HepG2 (cell line): ENCODE measurements around the gene HID1. TPM values are rescaled to one million over a fixed set of nuclear protein-coding genes. Genes with fewer than 3 reads are reported as not detected.
A peak's percentile ranks its signal among the peaks of the same experiment; 100 is the strongest.

ENCODE experiments used
- ATAC-seq: fragments of 200-7000 bp; cut with Tn5 transposase; 3 replicates; pipeline ENCODE4 v1.9.1; 2020; ENCODE audit warnings: mild to moderate bottlenecking, moderate library complexity
- BruUV-seq: library from RNA; stranded (reverse); fragments of 400-500 nt; replicated peaks from 2 replicates; lab custom pipeline; 2021; lab: Mats Ljungman, UMichigan
- CTCF ChIA-PET: fragments of 300-600 bp; formaldehyde crosslinking; extraction: SDS; loops from one replicate; lab custom pipeline; 2021; ENCODE audit warnings: low total read pairs, inconsistent platforms, low intra/inter-chr PET ratio; lab: Yijun Ruan, JAX
- POLR2A ChIA-PET: fragments of 350-600 bp; sonication (Branson Sonifier 250); formaldehyde crosslinking; loops from one replicate; lab custom pipeline; 2020; ENCODE audit warnings: antibody characterized with exemption, inconsistent platforms; lab: Yijun Ruan, JAX
- DNase-seq: peaks from one replicate; pipeline ENCODE4 v3.0.0-alpha.2; 2015; ENCODE audit warnings: low spot score
- FAIRE-seq: peaks from 3 replicates; lab custom pipeline; 2011; peaks lifted over from hg19 to GRCh38; lab: Jason Lieb, UNC
- H2AFZ ChIP-seq: one replicate; pipeline ENCODE4 v1.6.1; 2011; ENCODE audit warnings: low read length, inconsistent platforms
- H3K27ac ChIP-seq: fragments of 300-600 bp; 3 replicates; pipeline ENCODE4 v1.8.0; 2011; ENCODE audit warnings: mixed run types, mild to moderate bottlenecking, mixed read lengths, low read length, inconsistent platforms; ENCODE audit not compliant: insufficient read depth; ENCODE audit errors: extremely low read length
- H3K27me3 ChIP-seq, 2 experiments: fragments of 200-600 bp in 1 of 2; 2 replicates in 1 of 2; 3 replicates in 1 of 2; pipeline versions ENCODE4 v1.6.0 to v1.8.0; 2011; ENCODE audit warnings: low read length in 2 of 2, mild to moderate bottlenecking in 2 of 2, moderate library complexity in 2 of 2, inconsistent platforms in 1 of 2; ENCODE audit not compliant: insufficient read depth in 2 of 2, control insufficient read depth in 1 of 2
- H3K36me3 ChIP-seq, 2 experiments: fragments of 200-600 bp in 1 of 2; replicated peaks in 1 of 2; 2 replicates in 1 of 2; 3 replicates in 1 of 2; pipeline versions ENCODE4 v1.5.1 to v1.8.0; 2011; ENCODE audit warnings: low read length in 2 of 2, inconsistent platforms in 1 of 2; ENCODE audit not compliant: insufficient read depth in 2 of 2, control insufficient read depth in 1 of 2
- H3K4me1 ChIP-seq: 2 replicates; pipeline ENCODE4 v1.5.1; 2012; ENCODE audit warnings: low read length, inconsistent platforms; ENCODE audit not compliant: insufficient read depth
- H3K4me2 ChIP-seq: 2 replicates; pipeline ENCODE4 v1.6.0; 2011; ENCODE audit warnings: low read depth, low read length, inconsistent platforms
- H3K4me3 ChIP-seq, 3 experiments: fragments of 200-600 bp in 1 of 3; sonication (generic), shearing (Covaris generic) in 1 of 3; replicated peaks in 1 of 3; 2 replicates each; pipeline ENCODE4 v1.5.1; 2011 to 2016; ENCODE audit warnings: low read length in 3 of 3, inconsistent platforms in 2 of 3, low read depth in 2 of 3, mild to moderate bottlenecking in 2 of 3, control low read depth in 1 of 3, mixed read lengths in 1 of 3; ENCODE audit not compliant: insufficient read depth in 1 of 3
- H3K79me2 ChIP-seq: one replicate; pipeline ENCODE4 v1.6.1; 2011; ENCODE audit warnings: low read length, inconsistent platforms; ENCODE audit not compliant: insufficient read depth
- H3K9ac ChIP-seq: 2 replicates; pipeline ENCODE4 v1.6.0; 2011; ENCODE audit warnings: mild to moderate bottlenecking, low read depth, low read length, inconsistent platforms; ENCODE audit not compliant: insufficient read depth
- H3K9me3 ChIP-seq: 2 replicates; pipeline ENCODE4 v1.5.1; 2012; ENCODE audit warnings: mild to moderate bottlenecking, low read length
- H4K20me1 ChIP-seq: 2 replicates; pipeline ENCODE4 v1.6.0; 2011; ENCODE audit warnings: inconsistent platforms, mild to moderate bottlenecking, low read length, moderate library complexity; ENCODE audit not compliant: insufficient read depth
- FIP1L1 ChIP-seq: fragments of 200-400 bp; formaldehyde crosslinking; IDR thresholded peaks from 2 replicates; pipeline ENCODE4 v1.6.1; 2018; ENCODE audit warnings: low read depth, mild to moderate bottlenecking, low read length, moderate library complexity, borderline replicate concordance; ENCODE audit not compliant: insufficient read depth
- GLI4 ChIP-seq: sonication (generic); formaldehyde crosslinking; IDR thresholded peaks from 2 replicates; pipeline ENCODE4 v1.5.1; 2020; ENCODE audit warnings: missing genetic modification reagents, mild to moderate bottlenecking, moderate library complexity, borderline replicate concordance
- HNF4A ChIP-seq: sonication (generic); formaldehyde crosslinking; IDR thresholded peaks from 2 replicates; pipeline ENCODE4 v1.4.0; 2020; ENCODE audit warnings: missing genetic modification reagents
- HNRNPLL ChIP-seq: fragments of 200-400 bp; formaldehyde crosslinking; IDR thresholded peaks from 2 replicates; pipeline ENCODE4 v1.6.1; 2017; ENCODE audit warnings: mild to moderate bottlenecking, low read depth, low read length; ENCODE audit not compliant: poor library complexity, severe bottlenecking
- KAT8 ChIP-seq: IDR thresholded peaks from 2 replicates; pipeline ENCODE4 v1.6.1; 2016; ENCODE audit warnings: missing genetic modification reagents, missing compliant biosample characterization
- MIXL1 ChIP-seq: IDR thresholded peaks from 2 replicates; pipeline ENCODE4 v1.6.1; 2016
- RAD21 ChIP-seq: fragments of 450-650 bp; formaldehyde crosslinking; IDR thresholded peaks from 2 replicates; pipeline ENCODE4 v1.5.0; 2020; ENCODE audit warnings: mild to moderate bottlenecking
- ZBTB38 ChIP-seq: sonication (generic); formaldehyde crosslinking; IDR thresholded peaks from 2 replicates; pipeline ENCODE4 v1.5.1; 2020; ENCODE audit warnings: mild to moderate bottlenecking, missing genetic modification reagents
- ZBTB42 ChIP-seq: sonication (generic); formaldehyde crosslinking; IDR thresholded peaks from 2 replicates; pipeline ENCODE4 v1.5.0; 2020; ENCODE audit warnings: mild to moderate bottlenecking, missing genetic modification reagents
- ZBTB8A ChIP-seq: sonication (generic); formaldehyde crosslinking; IDR thresholded peaks from 2 replicates; pipeline ENCODE4 v1.4.0; 2020; ENCODE audit warnings: mild to moderate bottlenecking, low read depth, missing genetic modification reagents, borderline replicate concordance
- ZNF749 ChIP-seq: sonication (generic); formaldehyde crosslinking; IDR thresholded peaks from 2 replicates; pipeline ENCODE4 v1.8.0; 2022; ENCODE audit warnings: mild to moderate bottlenecking, missing genetic modification reagents, moderate library complexity, borderline replicate concordance
- WGBS: methylation state at CpG from one replicate; pipeline ENCODE4 v1.1.6; 2017; ENCODE audit warnings: low lambda C conversion rate; 5-methylcytosine and 5-hydroxymethylcytosine counted together
- in situ Hi-C: cut with HindIII; loops from 2 replicates; pipeline ENCODE4 v1.10.0; 2017; ENCODE audit warnings: low pct_unique_long_range_greater_than_20kb; ENCODE audit not compliant: extremely low pct_ligation_motif_present
- intact Hi-C: fragments of 100-400 bp; cut with micrococcal nuclease; formaldehyde crosslinking; loops from one replicate; pipeline ENCODE4 v1.10.0; 2022; ENCODE audit not compliant: unreplicated experiment
- polyA plus RNA-seq, 8 experiments: library from polyadenylated mRNA; depleted of rRNA in 3 of 8; stranded (reverse) in 7 of 8; unstranded in 1 of 8; fragments of >200 nt; fragmentation: Illumina TruSeq in 4 of 8; extraction: Trizol in 4 of 8; gene quantifications; 2 replicates each; pipeline versions ENCODE4 v1.2.1 to v1.2.3, GENCODE V29; 2011 to 2016; ENCODE audit warnings: low read depth in 4 of 8, missing spikeins in 1 of 8, mixed read lengths in 1 of 8; ENCODE audit not compliant: insufficient read depth in 1 of 8
- total RNA-seq, 5 experiments: library from RNA; depleted of rRNA; stranded (reverse); fragments of >200 nt; fragmentation: Illumina TruSeq; extraction: Trizol; gene quantifications; 2 replicates each; pipeline ENCODE4 v1.2.3, GENCODE V29; 2016; ENCODE audit warnings: low read depth in 1 of 5
- TF ChIP-seq, protein P1 (sequence below): sonication (generic); formaldehyde crosslinking; IDR thresholded peaks from 2 replicates; pipeline ENCODE4 v1.4.0; 2020; ENCODE audit warnings: mild to moderate bottlenecking, missing genetic modification reagents
- TF ChIP-seq, protein P2 (sequence below): sonication (generic); formaldehyde crosslinking; IDR thresholded peaks from 2 replicates; pipeline ENCODE4 v1.4.0; 2020; ENCODE audit warnings: missing genetic modification reagents
- TF ChIP-seq, protein P3 (sequence below): sonication (generic); formaldehyde crosslinking; IDR thresholded peaks from 2 replicates; pipeline ENCODE4 v1.5.1; 2020; ENCODE audit warnings: missing genetic modification reagents, mild to moderate bottlenecking, borderline replicate concordance

HID1 gene
- total and polyA plus RNA-seq, 2 of the 13 experiments (the other 11 are each of a cell fraction or from before 2014, with no cell fraction given), result 2.1 to 10.6 TPM

DNA sequence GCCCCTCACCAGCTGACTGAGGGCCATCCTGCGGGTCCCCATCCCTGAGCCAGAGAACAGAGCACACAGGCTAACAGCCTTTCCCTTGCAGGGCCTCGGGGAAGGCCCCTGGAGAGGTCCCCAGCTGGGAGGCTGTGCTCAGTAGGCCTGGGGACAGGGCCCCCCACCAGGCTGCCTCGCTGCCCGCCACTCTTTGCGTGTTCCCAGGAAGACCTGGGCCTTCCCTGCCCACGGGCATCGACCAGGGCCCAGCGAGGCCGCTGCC is 785 bp downstream of the HID1 start:
- Histone ChIP-seq H2AFZ (no peak overlapping the region), H3K4me1 (peaks cover 54% of the 10 kb centered on the region), H3K36me3 (no peaks in the 10 kb centered on the region), H3K4me2 (peak overlapping the region; percentile 87), H3K79me2 (no peaks in the 10 kb centered on the region), H4K20me1 (no peaks in the 10 kb centered on the region), H3K27me3 (peaks cover 5 to 49% of the 10 kb centered on the region in 2 experiments; a peak in 4 of 5 replicates), H3K27ac (no peak overlapping the region), H3K4me3 (peak overlapping the region; percentile 67 to 83 (median 70)), H3K9me3 (no peaks in the 10 kb centered on the region), H3K9ac (peak overlapping the region; percentile 20; the same call in 1 of the 2 replicates)
- BruUV-seq, result no TSS peak
- DNase-seq (no peak), FAIRE-seq (no peak), ATAC-seq (peak; percentile 59)
- POLR2A ChIA-PET, result interaction anchor here (0.7 to 4.7 kb wide), 14 partner anchors 10 to 540 kb away, joined by 3 to 65 read pairs (median 9); partner anchors contain the start of genes ATP5PD, CDR2L, FDXR and KCTD2
- in situ Hi-C loops (no loop called here), intact Hi-C loops (no loop called here)
- CTCF ChIA-PET, result no interaction called here
- WGBS, result 0% methylated on average over 3 of the region's 9 CpGs
- TF ChIP-seq MIXL1 (CRISPR knock-in tag) (no peak), GLI4 (CRISPR knock-in tag) (no peak), ZBTB38 (CRISPR knock-in tag) (0 out of 2 replicates have a peak, but pooled peaks have one; percentile 24), FIP1L1 (no peak), ZBTB42 (no peak), ZBTB8A (no peak), RAD21 (CRISPR knock-in tag) (no peak), ZNF749 (CRISPR knock-in tag) (0 out of 2 replicates have a peak, but pooled peaks have one; percentile 51), HNRNPLL (no peak), KAT8 (CRISPR knock-in tag) (no peak), HNF4A (no peak)
- TF ChIP-seq, protein P1, sequence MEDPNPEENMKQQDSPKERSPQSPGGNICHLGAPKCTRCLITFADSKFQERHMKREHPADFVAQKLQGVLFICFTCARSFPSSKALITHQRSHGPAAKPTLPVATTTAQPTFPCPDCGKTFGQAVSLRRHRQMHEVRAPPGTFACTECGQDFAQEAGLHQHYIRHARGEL (CRISPR knock-in tag), result no peak
- TF ChIP-seq, protein P2, sequence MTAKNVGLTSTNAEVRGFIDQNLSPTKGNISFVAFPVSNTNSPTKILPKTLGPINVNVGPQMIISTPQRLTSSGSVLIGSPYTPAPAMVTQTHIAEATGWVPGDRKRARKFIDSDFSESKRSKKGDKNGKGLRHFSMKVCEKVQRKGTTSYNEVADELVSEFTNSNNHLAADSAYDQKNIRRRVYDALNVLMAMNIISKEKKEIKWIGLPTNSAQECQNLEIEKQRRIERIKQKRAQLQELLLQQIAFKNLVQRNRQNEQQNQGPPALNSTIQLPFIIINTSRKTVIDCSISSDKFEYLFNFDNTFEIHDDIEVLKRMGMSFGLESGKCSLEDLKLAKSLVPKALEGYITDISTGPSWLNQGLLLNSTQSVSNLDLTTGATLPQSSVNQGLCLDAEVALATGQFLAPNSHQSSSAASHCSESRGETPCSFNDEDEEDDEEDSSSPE, result no peak
- TF ChIP-seq, protein P3, sequence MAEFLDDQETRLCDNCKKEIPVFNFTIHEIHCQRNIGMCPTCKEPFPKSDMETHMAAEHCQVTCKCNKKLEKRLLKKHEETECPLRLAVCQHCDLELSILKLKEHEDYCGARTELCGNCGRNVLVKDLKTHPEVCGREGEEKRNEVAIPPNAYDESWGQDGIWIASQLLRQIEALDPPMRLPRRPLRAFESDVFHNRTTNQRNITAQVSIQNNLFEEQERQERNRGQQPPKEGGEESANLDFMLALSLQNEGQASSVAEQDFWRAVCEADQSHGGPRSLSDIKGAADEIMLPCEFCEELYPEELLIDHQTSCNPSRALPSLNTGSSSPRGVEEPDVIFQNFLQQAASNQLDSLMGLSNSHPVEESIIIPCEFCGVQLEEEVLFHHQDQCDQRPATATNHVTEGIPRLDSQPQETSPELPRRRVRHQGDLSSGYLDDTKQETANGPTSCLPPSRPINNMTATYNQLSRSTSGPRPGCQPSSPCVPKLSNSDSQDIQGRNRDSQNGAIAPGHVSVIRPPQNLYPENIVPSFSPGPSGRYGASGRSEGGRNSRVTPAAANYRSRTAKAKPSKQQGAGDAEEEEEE, result no peak
